Activated CD8-positive, alpha-beta T cell treated with anti-CD3 and anti-CD28 coated beads for 36 hours (primary cell): ENCODE results near the gene MCF2L2. TPM values are rescaled to one million over a fixed set of nuclear protein-coding genes. Genes with fewer than 3 reads are reported as not detected.

Experiments used
- ATAC-seq: fragments of 200-7000 bp; cut with Tn5 transposase; one replicate; pipeline ENCODE4 v1.10.0; 2021; ENCODE audit warnings: mild to moderate bottlenecking, moderate library complexity
- CTCF ChIA-PET: fragments of 350-600 bp; sonication (Branson Sonifier 250); formaldehyde crosslinking; loops from one replicate; lab custom pipeline; 2021; ENCODE audit warnings: antibody characterized with exemption; lab: Charles Lee
- POLR2A ChIA-PET: fragments of 350-600 bp; sonication (Branson Sonifier 250); formaldehyde crosslinking; loops from one replicate; lab custom pipeline; 2021; ENCODE audit warnings: antibody characterized with exemption; lab: Charles Lee
- DNase-seq: peaks from one replicate; pipeline ENCODE4 v3.0.0-alpha.2; 2020
- H3K27ac Mint-ChIP-seq: one replicate; pipeline ENCODE4 v1.8.0; 2021; ENCODE audit warnings: mild to moderate bottlenecking, mixed read lengths
- H3K27me3 Mint-ChIP-seq: one replicate; pipeline ENCODE4 v1.8.0; 2021; ENCODE audit warnings: mixed read lengths
- H3K36me3 Mint-ChIP-seq: one replicate; pipeline ENCODE4 v1.8.0; 2021; ENCODE audit warnings: low read depth, mixed read lengths
- H3K4me1 Mint-ChIP-seq: one replicate; pipeline ENCODE4 v1.8.0; 2021; ENCODE audit warnings: low read depth, mixed read lengths
- H3K4me3 Mint-ChIP-seq: one replicate; pipeline ENCODE4 v1.8.0; 2021; ENCODE audit warnings: mild to moderate bottlenecking, moderate library complexity, mixed read lengths
- H3K9me3 Mint-ChIP-seq: one replicate; pipeline ENCODE4 v1.8.0; 2021; ENCODE audit warnings: mixed read lengths
- CTCF ChIP-seq: fragments of 200-600 bp; IDR thresholded peaks from one replicate; pipeline ENCODE4 v1.8.0; 2022; ENCODE audit warnings: antibody characterized with exemption, mild to moderate bottlenecking
- intact Hi-C: fragments of 100-400 bp; cut with micrococcal nuclease; formaldehyde crosslinking; loops from one replicate; pipeline ENCODE4 v1.10.0; 2022
- total RNA-seq, 2 experiments: library from RNA; stranded (reverse); gene quantifications; one replicate each; pipeline ENCODE4 v1.2.3, GENCODE V29; 2021

The MCF2L2 gene
- total RNA-seq, 2 experiments from 2014 or later: 3.5 to 3.7 TPM

- intact Hi-C loops: no loop called here
- Mint-ChIP-seq H3K27me3 (no peaks in the 10 kb centered on the region), H3K36me3 (no peaks in the 10 kb centered on the region), H3K4me1 (peaks cover 28% of the 10 kb centered on the region), H3K9me3 (no peaks in the 10 kb centered on the region), H3K27ac (no peak overlapping the region), H3K4me3 (no peak overlapping the region)
- POLR2A ChIA-PET: interaction anchor here (0.7 kb wide), 1 partner anchor 1761 kb away, joined by 3 read pairs; no protein-coding TSS in a partner anchor
- CTCF ChIA-PET: interaction anchor here (0.5 kb wide), 1 partner anchor 1488 kb away, joined by 3 read pairs; no protein-coding TSS in a partner anchor
- no peak for DNase-seq
- no peak for TF ChIP-seq CTCF
- no peak for ATAC-seq
Measured at GRCh38 chr3:183330881-183331280, 97.5 kb downstream of the MCF2L2 start.

GRCh38 chr3:183329543-183329942 is 98.9 kb downstream of the MCF2L2 start:
- intact Hi-C loops: no loop called here
- Mint-ChIP-seq H3K9me3 (no peaks in the 10 kb centered on the region), H3K4me3 (no peak overlapping the region), H3K36me3 (no peaks in the 10 kb centered on the region), H3K27ac (no peak overlapping the region), H3K4me1 (peaks cover 29% of the 10 kb centered on the region), H3K27me3 (no peaks in the 10 kb centered on the region)
- TF ChIP-seq CTCF: no peak
- ChIA-PET CTCF (interaction anchor here (0.7 to 1.6 kb wide), 3 partner anchors 8 to 27 kb away, joined by 3 read pairs; no protein-coding TSS in a partner anchor), POLR2A (no interaction called here)
- peak; percentile 35 for ATAC-seq
- DNase-seq: no peak

- Mint-ChIP-seq H3K27ac (no peak overlapping the region), H3K36me3 (no peaks in the 10 kb centered on the region), H3K27me3 (no peaks in the 10 kb centered on the region), H3K4me3 (no peak overlapping the region), H3K9me3 (no peaks in the 10 kb centered on the region), H3K4me1 (peaks cover 29% of the 10 kb centered on the region)
- ChIA-PET POLR2A (no interaction called here), CTCF (interaction anchor here (0.7 to 1.7 kb wide), 4 partner anchors 9 to 53 kb away, joined by 3 to 9 read pairs (median 3); no protein-coding TSS in a partner anchor)
- intact Hi-C loops: no loop called here
- DNase-seq (no peak), ATAC-seq (peak; percentile 22)
- TF ChIP-seq CTCF: no peak
Measured at GRCh38 chr3:183328823-183329222, 99.6 kb downstream of the MCF2L2 start.

GRCh38 chr3:183328164-183328563 is 100.3 kb downstream of the MCF2L2 start:
- Mint-ChIP-seq H3K4me3 (no peak overlapping the region), H3K27ac (no peak overlapping the region), H3K27me3 (no peaks in the 10 kb centered on the region), H3K9me3 (no peaks in the 10 kb centered on the region), H3K4me1 (peaks cover 29% of the 10 kb centered on the region), H3K36me3 (no peaks in the 10 kb centered on the region)
- CTCF ChIA-PET: interaction anchor here (0.8 to 1.7 kb wide), 4 partner anchors 21 to 144 kb away, joined by 3 to 9 read pairs (median 3); no protein-coding TSS in a partner anchor
- intact Hi-C loops: no loop called here
- ATAC-seq (peak; percentile 53), DNase-seq (no peak)
- TF ChIP-seq CTCF: no peak
- POLR2A ChIA-PET: no interaction called here

- ChIA-PET CTCF (interaction anchor here (0.8 to 1.7 kb wide), 3 partner anchors 55 to 143 kb away, joined by 3 to 9 read pairs (median 3); no protein-coding TSS in a partner anchor), POLR2A (no interaction called here)
- no peak overlapping the region for H3K4me3 Mint-ChIP-seq
Measured at GRCh38 chr3:183327343-183327742, 101.1 kb downstream of the MCF2L2 start.

More at GRCh38 chr3:183327343-183327742, 101.1 kb downstream of the MCF2L2 start:
- intact Hi-C loops: no loop called here
- no peaks in the 10 kb centered on the region for H3K9me3 Mint-ChIP-seq
- DNase-seq: no peak
- no peak for TF ChIP-seq CTCF
- no peaks in the 10 kb centered on the region for H3K27me3 Mint-ChIP-seq
- peaks cover 29% of the 10 kb centered on the region for H3K4me1 Mint-ChIP-seq
- H3K27ac Mint-ChIP-seq: no peak overlapping the region
- no peak for ATAC-seq
- no peaks in the 10 kb centered on the region for H3K36me3 Mint-ChIP-seq
